NOMO-1 (cell line): Measurements from ENCODE around the gene IDI1.

Experiments
- DNase-seq, 2 experiments: peaks; one replicate each; lab custom pipeline; 2025; ENCODE audit not compliant: unreplicated experiment in 2 of 2; lab: John Stamatoyannopoulos, UW

Gene IDI1

DNA sequence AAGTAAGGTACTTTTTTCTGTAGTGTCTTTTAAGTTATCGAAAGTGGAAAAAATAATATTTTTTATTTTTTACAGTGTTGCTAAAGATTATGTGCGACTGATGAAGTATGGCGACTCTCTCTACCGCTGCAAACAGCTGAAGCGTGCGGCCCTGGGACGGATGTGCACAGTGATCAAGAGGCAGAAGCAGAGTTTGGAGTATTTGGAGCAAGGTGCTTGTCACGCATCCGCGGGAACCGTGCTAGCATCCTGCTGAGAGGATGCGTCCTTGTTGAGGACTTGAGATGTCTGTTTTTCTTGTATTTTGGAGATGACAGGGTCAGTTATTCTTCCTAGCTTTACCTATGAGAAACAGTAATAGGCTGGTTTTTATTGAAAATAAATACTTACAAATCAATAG, 52.9 kb downstream of the IDI1 start:
- no peak for DNase-seq

DNA sequence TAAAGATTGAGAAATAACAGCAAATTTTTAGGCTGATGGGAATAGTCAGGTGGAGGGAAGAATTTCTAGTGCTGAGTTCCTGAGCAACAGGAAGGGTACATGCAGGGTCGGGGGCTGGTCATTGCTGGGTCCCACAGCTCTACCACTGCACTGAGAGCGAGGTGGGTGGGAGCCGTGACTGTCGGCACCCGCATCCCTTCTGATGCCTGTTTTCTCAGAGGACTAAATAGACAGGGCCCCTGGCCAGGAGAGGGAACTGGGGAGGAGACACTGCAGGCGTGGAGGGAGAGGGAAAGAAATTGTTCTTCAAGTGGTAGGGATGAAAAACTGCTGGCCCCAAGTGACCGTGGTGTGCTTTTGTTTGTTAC, 53.4 kb downstream of the IDI1 start:
- no peak for DNase-seq

- DNase-seq, result no peak
These were observed 53.9 kb downstream of the IDI1 start for GRCh38 chr10:994836-995558.

DNA sequence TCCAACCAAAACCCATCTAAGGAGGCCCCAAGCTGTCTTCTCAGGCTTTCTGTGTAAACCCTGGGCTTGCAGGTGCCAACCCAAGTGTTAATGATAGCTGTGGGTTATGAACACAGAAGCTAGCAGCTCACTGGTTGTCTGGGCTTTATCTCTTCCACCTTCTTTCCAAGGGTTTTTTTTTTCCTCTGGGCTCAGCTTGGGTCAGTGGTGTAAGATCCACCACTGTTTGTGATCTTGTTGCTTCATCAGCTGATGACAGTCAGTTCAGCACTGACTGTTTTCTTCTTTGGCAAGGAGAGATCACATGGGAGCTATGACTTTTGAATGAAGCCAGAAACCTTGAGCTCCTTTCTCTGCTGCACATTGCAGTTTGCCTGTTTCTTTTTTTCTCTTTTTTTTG, 56.0 kb downstream of the IDI1 start:
- no peak for DNase-seq

- DNase-seq, result no peak
These were observed 56.5 kb downstream of the IDI1 start for GRCh38 chr10:992467-992866.

GRCh38 chr10:990808-991207, 58.1 kb downstream of the IDI1 start:
- no peak for DNase-seq
